Esophagus muscularis mucosa (tissue), 4 donors: ENCODE measurements around the gene STAU1. TPM values are rescaled to one million over a fixed set of nuclear protein-coding genes. Genes with fewer than 3 reads are reported as not detected.
"Not testable (repeated sequence)": the region's sequence is repeated elsewhere in the genome, so short reads cannot be mapped to it uniquely, and the experiment has no call there.

ENCODE experiments used
- DNase-seq: peaks from one replicate; pipeline ENCODE4 v3.0.0-alpha.2; 2017; ENCODE audit errors: extremely low spot score
- H3K27ac ChIP-seq, 4 donors: fragments of 200-600 bp; sonication (generic); replicated peaks in 1 of 4; 1 replicate in 3 of 4; 2 replicates in 1 of 4; pipeline ENCODE4 v1.5.1; 2016 to 2019; ENCODE audit warnings: mild to moderate bottlenecking in 1 of 4
- H3K27me3 ChIP-seq, 4 donors: fragments of 200-600 bp; sonication (generic); one replicate each; pipeline versions ENCODE4 v1.5.1 to v1.6.0; 2016 to 2019
- H3K36me3 ChIP-seq, 4 donors: fragments of 200-600 bp; sonication (generic); one replicate each; pipeline ENCODE4 v1.5.1; 2016 to 2019
- H3K4me1 ChIP-seq, 4 donors: fragments of 200-600 bp; sonication (generic); one replicate each; pipeline ENCODE4 v1.5.1; 2016 to 2019
- H3K4me3 ChIP-seq, 4 donors: fragments of 200-600 bp; sonication (generic); 1 replicate in 2 of 4; 2 replicates in 2 of 4; pipeline ENCODE4 v1.5.1; 2016 to 2019; ENCODE audit warnings: mild to moderate bottlenecking in 4 of 4, moderate library complexity in 1 of 4
- H3K9me3 ChIP-seq, 4 donors: fragments of 200-600 bp; sonication (generic); 1 replicate in 3 of 4; 2 replicates in 1 of 4; pipeline ENCODE4 v1.5.1; 2016 to 2019
- CTCF ChIP-seq, 3 experiments: fragments of 200-600 bp in 2 of 3; fragments of 450-650 bp in 1 of 3; sonication (generic) in 2 of 3; IDR thresholded peaks; one replicate each; pipeline ENCODE4 v1.5.1; 2017 to 2019; ENCODE audit warnings: antibody characterized with exemption in 3 of 3, mild to moderate bottlenecking in 2 of 3, moderate library complexity in 1 of 3
- EP300 ChIP-seq: sonication (generic); formaldehyde crosslinking; IDR thresholded peaks from one replicate; pipeline ENCODE4 v1.6.1; 2017; ENCODE audit warnings: antibody characterized with exemption
- POLR2A ChIP-seq: fragments of 450-650 bp; IDR thresholded peaks from one replicate; pipeline ENCODE4 v1.6.1; 2017; ENCODE audit warnings: antibody characterized with exemption, moderate library complexity, mild to moderate bottlenecking, low read depth
- POLR2AphosphoS5 ChIP-seq, 2 donors: sonication (generic); formaldehyde crosslinking; IDR thresholded peaks; one replicate each; pipeline ENCODE4 v1.6.1; 2017; ENCODE audit warnings: antibody characterized with exemption in 2 of 2
- WGBS: methylation state at CpG from one replicate; pipeline ENCODE4 v1.1.5; 2018; 5-methylcytosine and 5-hydroxymethylcytosine counted together
- intact Hi-C: fragments of 100-400 bp; cut with DNase I; formaldehyde crosslinking; loops from one replicate; pipeline ENCODE4 v1.15.1; 2023
- total RNA-seq, 4 donors: library from RNA; depleted of rRNA; stranded (reverse); fragments of >200 nt; gene quantifications; one replicate each; pipeline versions ENCODE4 v1.1.0 to v1.2.1, GENCODE V29; 2016

STAU1 gene
- total RNA-seq, 4 donors from 2014 or later, result 103 to 118 (median 115) TPM

GRCh38 chr20:49172413-49172812 lies 15.7 kb downstream of the STAU1 start:
- intact Hi-C loops, result no loop called here
- peaks cover 0 to 19% (median 11%) of the 10 kb centered on the region in 4 donors for H3K36me3 ChIP-seq
- TF ChIP-seq POLR2AphosphoS5 (IDR thresholded peaks at IDR 0.05), result no peak
- TF ChIP-seq EP300, result no peak
- no peak for TF ChIP-seq POLR2A
- no peak for TF ChIP-seq CTCF (IDR thresholded peaks at IDR 0.05)
- no peaks in the 10 kb centered on the region for H3K9me3 ChIP-seq
- WGBS, result 25% methylated on average over 1 of the region's 1 CpG
- no peaks in the 10 kb centered on the region for H3K27me3 ChIP-seq
- DNase-seq, result no peak
- peaks cover 14 to 37% (median 25%) of the 10 kb centered on the region in 4 donors for H3K4me1 ChIP-seq
- H3K4me3 ChIP-seq, result no peak overlapping the region
- no peak overlapping the region for H3K27ac ChIP-seq

GRCh38 chr20:49171909-49172308 lies 16.2 kb downstream of the STAU1 start:
- no peak for DNase-seq
- Histone ChIP-seq H3K9me3 (no peaks in the 10 kb centered on the region), H3K4me3 (no peak overlapping the region), H3K36me3 (peaks cover 0 to 19% (median 11%) of the 10 kb centered on the region in 4 donors), H3K27ac (no peak overlapping the region), H3K27me3 (no peaks in the 10 kb centered on the region), H3K4me1 (peaks cover 19 to 42% (median 30%) of the 10 kb centered on the region in 4 donors)
- intact Hi-C loops, result no loop called here
- TF ChIP-seq CTCF (IDR thresholded peaks at IDR 0.05), result no peak
- no peak for TF ChIP-seq EP300
- TF ChIP-seq POLR2A, result no peak
- TF ChIP-seq POLR2AphosphoS5 (IDR thresholded peaks at IDR 0.05), result no peak

GRCh38 chr20:49170714-49171113 lies 17.4 kb downstream of the STAU1 start:
- H3K9me3 ChIP-seq, result no peaks in the 10 kb centered on the region
- H3K4me1 ChIP-seq, result peaks cover 25 to 54% (median 40%) of the 10 kb centered on the region in 4 donors
- H3K36me3 ChIP-seq, result peaks cover 0 to 23% (median 13%) of the 10 kb centered on the region in 4 donors
- no peak for DNase-seq
- no peaks in the 10 kb centered on the region for H3K27me3 ChIP-seq
- TF ChIP-seq CTCF (IDR thresholded peaks at IDR 0.05), result no peak
- TF ChIP-seq POLR2AphosphoS5 (IDR thresholded peaks at IDR 0.05), result no peak
- no peak for TF ChIP-seq EP300
- TF ChIP-seq POLR2A, result no peak
- intact Hi-C loops, result no loop called here
- no peak overlapping the region for H3K27ac ChIP-seq
- no peak overlapping the region for H3K4me3 ChIP-seq
- WGBS, result 90% methylated on average over 2 of the region's 2 CpGs

- H3K9me3 ChIP-seq, result no peaks in the 10 kb centered on the region
- DNase-seq, result no peak
- peaks cover 0 to 34% (median 18%) of the 10 kb centered on the region in 4 donors for H3K36me3 ChIP-seq
- H3K4me1 ChIP-seq, result peaks cover 25 to 55% (median 40%) of the 10 kb centered on the region in 4 donors
- 91% methylated on average over 2 of the region's 2 CpGs for WGBS
- intact Hi-C loops, result no loop called here
- H3K27me3 ChIP-seq, result no peaks in the 10 kb centered on the region
- no peak overlapping the region for H3K27ac ChIP-seq
- no peak overlapping the region for H3K4me3 ChIP-seq
- no peak for TF ChIP-seq EP300
- no peak for TF ChIP-seq POLR2A
- TF ChIP-seq CTCF (IDR thresholded peaks at IDR 0.05), result no peak
- no peak for TF ChIP-seq POLR2AphosphoS5 (IDR thresholded peaks at IDR 0.05)
Measured at GRCh38 chr20:49169547-49169946, 18.6 kb downstream of the STAU1 start.

- peaks cover 25 to 55% (median 40%) of the 10 kb centered on the region in 4 donors for H3K4me1 ChIP-seq
- H3K9me3 ChIP-seq, H3K27ac ChIP-seq, H3K27me3 ChIP-seq, H3K4me3 ChIP-seq, intact Hi-C loops, DNase-seq: not testable (repeated sequence)
- H3K36me3 ChIP-seq, result peaks cover 0 to 38% (median 21%) of the 10 kb centered on the region in 4 donors
- 89% methylated on average over 10 of the region's 10 CpGs for WGBS
Measured at GRCh38 chr20:49168864-49169263, 19.3 kb downstream of the STAU1 start.
